MCF 10A (cell line): ENCODE data around the gene UGT1A10. TPM values are rescaled to one million over a fixed set of nuclear protein-coding genes. Genes with fewer than 3 reads are reported as not detected.
"Not testable (repeated sequence)": the region's sequence is repeated elsewhere in the genome, so short reads cannot be mapped to it uniquely, and the experiment has no call there.

Experiments
- BruUV-seq: library from RNA; stranded (reverse); fragments of 400-500 nt; replicated peaks from 2 replicates; lab custom pipeline; 2021; lab: Mats Ljungman, UMichigan
- CTCF ChIA-PET: fragments of 300-600 bp; sonication (Branson Sonifier 250); formaldehyde crosslinking; extraction: SDS; loops from one replicate; lab custom pipeline; 2021; ENCODE audit warnings: antibody characterized with exemption, inconsistent platforms; lab: Yijun Ruan, JAX
- POLR2A ChIA-PET: fragments of 300-600, 350-650 bp; sonication (Branson Sonifier 250); formaldehyde crosslinking; extraction: SDS; loops from one replicate; lab custom pipeline; 2020; ENCODE audit warnings: antibody characterized with exemption, inconsistent platforms; lab: Yijun Ruan, JAX
- DNase-seq: peaks from one replicate; pipeline ENCODE4 v3.0.0-alpha.2; 2018; ENCODE audit not compliant: unreplicated experiment
- H3K27ac Mint-ChIP-seq: one replicate; pipeline ENCODE4 v1.8.0; 2022; ENCODE audit warnings: mild to moderate bottlenecking, low read depth, mixed read lengths; ENCODE audit not compliant: unreplicated experiment
- H3K27me3 Mint-ChIP-seq: one replicate; pipeline ENCODE4 v1.8.0; 2022; ENCODE audit warnings: mixed read lengths; ENCODE audit not compliant: insufficient read depth, unreplicated experiment
- H3K36me3 Mint-ChIP-seq: one replicate; pipeline ENCODE4 v1.8.0; 2022; ENCODE audit warnings: mild to moderate bottlenecking, moderate library complexity, mixed read lengths; ENCODE audit not compliant: insufficient read depth, unreplicated experiment
- H3K4me1 Mint-ChIP-seq: one replicate; pipeline ENCODE4 v1.8.0; 2022; ENCODE audit warnings: mixed read lengths; ENCODE audit not compliant: insufficient read depth, unreplicated experiment
- H3K4me3 Mint-ChIP-seq: one replicate; pipeline ENCODE4 v1.8.0; 2022; ENCODE audit warnings: mild to moderate bottlenecking, moderate library complexity, mixed read lengths; ENCODE audit not compliant: unreplicated experiment
- H3K9me3 Mint-ChIP-seq: one replicate; pipeline ENCODE4 v1.8.0; 2022; ENCODE audit warnings: mixed read lengths; ENCODE audit not compliant: unreplicated experiment
- CTCF ChIP-seq: fragments of 200-600 bp; IDR thresholded peaks from one replicate; pipeline ENCODE4 v1.8.0; 2022; ENCODE audit warnings: antibody characterized with exemption, mild to moderate bottlenecking; ENCODE audit not compliant: unreplicated experiment
- intact Hi-C: fragments of 100-400 bp; cut with micrococcal nuclease; formaldehyde crosslinking; loops from 2 replicates; pipeline ENCODE4 v1.14.1; 2022
- total RNA-seq: library from RNA; stranded (reverse); gene quantifications from 2 replicates; pipeline ENCODE4 v1.2.3, GENCODE V29; 2022

UGT1A10 gene
- total RNA-seq, 1 experiment from 2014 or later: not detected

GRCh38 chr2:233745073-233745755 lies 109.0 kb downstream of the UGT1A10 start:
- Mint-ChIP-seq H3K4me3 (no peak overlapping the region), H3K36me3 (no peaks in the 10 kb centered on the region), H3K27me3 (no peaks in the 10 kb centered on the region), H3K27ac (no peak overlapping the region), H3K4me1 (no peaks in the 10 kb centered on the region), H3K9me3 (peaks cover 7% of the 10 kb centered on the region)
- ChIA-PET CTCF (no interaction called here), POLR2A (no interaction called here)
- intact Hi-C loops: no loop called here
- no peak for DNase-seq
- no peak for TF ChIP-seq CTCF
- BruUV-seq: no TSS peak

- H3K27ac Mint-ChIP-seq, intact Hi-C loops, DNase-seq, H3K27me3 Mint-ChIP-seq, H3K36me3 Mint-ChIP-seq, POLR2A ChIA-PET, H3K4me1 Mint-ChIP-seq, H3K4me3 Mint-ChIP-seq, H3K9me3 Mint-ChIP-seq, CTCF ChIA-PET, BruUV-seq: not testable (repeated sequence)
Observed at GRCh38 chr2:233745838-233746237, 109.6 kb downstream of the UGT1A10 start.

- Mint-ChIP-seq H3K27ac (no peak overlapping the region), H3K27me3 (no peaks in the 10 kb centered on the region), H3K9me3 (peaks cover 16% of the 10 kb centered on the region), H3K4me1 (no peaks in the 10 kb centered on the region), H3K36me3 (no peaks in the 10 kb centered on the region), H3K4me3 (no peak overlapping the region)
- intact Hi-C loops: no loop called here
- no TSS peak for BruUV-seq
- POLR2A ChIA-PET: interaction anchor here (0.6 kb wide), 1 partner anchor 74 kb away, joined by 3 read pairs; no protein-coding TSS in a partner anchor
- TF ChIP-seq CTCF: no peak
- CTCF ChIA-PET: no interaction called here
- no peak for DNase-seq
Observed at GRCh38 chr2:233746475-233747282, 110.4 kb downstream of the UGT1A10 start.

- Mint-ChIP-seq H3K27ac (no peak overlapping the region), H3K36me3 (no peaks in the 10 kb centered on the region), H3K9me3 (peaks cover 18% of the 10 kb centered on the region), H3K27me3 (no peaks in the 10 kb centered on the region), H3K4me3 (no peak overlapping the region), H3K4me1 (no peaks in the 10 kb centered on the region)
- CTCF ChIA-PET: no interaction called here
- POLR2A ChIA-PET: interaction anchor here (0.6 kb wide), 1 partner anchor 74 kb away, joined by 3 read pairs; no protein-coding TSS in a partner anchor
- BruUV-seq: no TSS peak
- TF ChIP-seq CTCF: no peak
- intact Hi-C loops: no loop called here
- no peak for DNase-seq
Observed at GRCh38 chr2:233747283-233747544, 111.0 kb downstream of the UGT1A10 start.

- CTCF ChIA-PET: interaction anchor here (0.6 to 0.7 kb wide), 2 partner anchors 191 to 238 kb away, joined by 3 read pairs; no protein-coding TSS in a partner anchor
- H3K27me3 Mint-ChIP-seq, H3K36me3 Mint-ChIP-seq, BruUV-seq, DNase-seq, H3K4me1 Mint-ChIP-seq, intact Hi-C loops, H3K4me3 Mint-ChIP-seq, H3K27ac Mint-ChIP-seq: not testable (repeated sequence)
- POLR2A ChIA-PET: interaction anchor here (0.6 kb wide), 1 partner anchor 31 kb away, joined by 3 read pairs; no protein-coding TSS in a partner anchor
- peaks cover 18% of the 10 kb centered on the region for H3K9me3 Mint-ChIP-seq
Observed at GRCh38 chr2:233750689-233751088, 114.4 kb downstream of the UGT1A10 start.

GRCh38 chr2:233751212-233752009 lies 115.2 kb downstream of the UGT1A10 start:
- ChIA-PET CTCF (interaction anchor here (0.6 to 0.7 kb wide), 3 partner anchors 14 to 238 kb away, joined by 3 to 5 read pairs (median 3); no protein-coding TSS in a partner anchor), POLR2A (interaction anchor here (0.6 kb wide), 1 partner anchor 31 kb away, joined by 3 read pairs; no protein-coding TSS in a partner anchor)
- intact Hi-C loops, H3K4me1 Mint-ChIP-seq, H3K27ac Mint-ChIP-seq, H3K36me3 Mint-ChIP-seq, BruUV-seq, H3K4me3 Mint-ChIP-seq, H3K27me3 Mint-ChIP-seq, DNase-seq: not testable (repeated sequence)
- peaks cover 18% of the 10 kb centered on the region for H3K9me3 Mint-ChIP-seq
